MM.1S (cell line): ENCODE measurements around the gene CDC42SE2.

Source experiments
- CTCF ChIP-seq: fragments of 300-600 bp; sonication (generic); IDR thresholded peaks from 2 replicates; pipeline ENCODE4 v1.5.1; 2016; ENCODE audit warnings: antibody characterized with exemption, low read length, mixed read lengths
- EZH2 ChIP-seq: fragments of 300-600 bp; sonication (generic); optimal IDR thresholded peaks from 2 replicates; pipeline ENCODE3; 2017; ENCODE audit warnings: low read depth, mild to moderate bottlenecking, antibody characterized with exemption, low read length, mixed read lengths
- EZH2phosphoT487 ChIP-seq: fragments of 300-600 bp; sonication (generic); IDR thresholded peaks from 2 replicates; pipeline ENCODE4 v1.6.1; 2018; ENCODE audit warnings: antibody characterized with exemption, low read length

GRCh38 chr5:131441184-131441583, 177.3 kb downstream of the CDC42SE2 start:
- TF ChIP-seq EZH2phosphoT487, result no peak
- TF ChIP-seq CTCF, result no peak
- TF ChIP-seq EZH2, result no peak
